Thyroid gland (tissue), 4 donors: Measurements from ENCODE around the gene RNF126. TPM values are rescaled to one million over a fixed set of nuclear protein-coding genes. Genes with fewer than 3 reads are reported as not detected.

Experiments used
- DNase-seq, 2 donors: peaks; one replicate each; pipeline ENCODE4 v3.0.0-alpha.2; 2019
- H3K27ac ChIP-seq, 3 donors: fragments of 200-600 bp; sonication (generic); 1 replicate in 2 of 3; 2 replicates in 1 of 3; pipeline ENCODE4 v1.5.1; 2016 to 2019; ENCODE audit warnings: mild to moderate bottlenecking in 1 of 3, moderate library complexity in 1 of 3
- H3K27me3 ChIP-seq: fragments of 200-600 bp; sonication (generic); one replicate; pipeline ENCODE4 v1.5.1; 2019
- H3K36me3 ChIP-seq, 2 donors: fragments of 200-600 bp; sonication (generic); one replicate each; pipeline ENCODE4 v1.5.1; 2016 to 2019
- H3K4me1 ChIP-seq, 2 donors: fragments of 200-600 bp; sonication (generic); one replicate each; pipeline ENCODE4 v1.5.1; 2017 to 2019
- H3K4me3 ChIP-seq, 3 donors: fragments of 200-600 bp; sonication (generic); replicated peaks in 1 of 3; 1 replicate in 2 of 3; 2 replicates in 1 of 3; pipeline ENCODE4 v1.5.1; 2016; ENCODE audit warnings: mild to moderate bottlenecking in 1 of 3
- H3K9me3 ChIP-seq: fragments of 200-600 bp; sonication (generic); one replicate; pipeline ENCODE4 v1.5.1; 2017
- POLR2A ChIP-seq, 2 donors: fragments of 450-650 bp; IDR thresholded peaks; one replicate each; pipeline ENCODE4 v1.6.1; 2017; ENCODE audit warnings: antibody characterized with exemption in 2 of 2, mild to moderate bottlenecking in 2 of 2, moderate library complexity in 1 of 2
- WGBS, 2 donors: methylation state at CpG; one replicate each; pipeline ENCODE4 v1.1.5; 2017; 5-methylcytosine and 5-hydroxymethylcytosine counted together
- intact Hi-C: fragments of 100-400 bp; cut with DNase I; formaldehyde crosslinking; loops from one replicate; pipeline ENCODE4 v1.15.1; 2023
- total RNA-seq, 4 donors: library from RNA; depleted of rRNA; stranded (reverse); fragments of >200 nt; gene quantifications; one replicate each; pipeline ENCODE4 v1.2.3, GENCODE V29; 2016
- TF ChIP-seq, protein P1 (sequence below), 6 experiments: fragments of 200-600 bp in 3 of 6; fragments of 450-650 bp in 3 of 6; sonication (generic) in 3 of 6; IDR thresholded peaks; one replicate each; pipeline ENCODE4 v1.5.1; 2016 to 2019; ENCODE audit warnings: antibody characterized with exemption in 6 of 6, mild to moderate bottlenecking in 2 of 6, inconsistent platforms in 1 of 6, moderate library complexity in 1 of 6

RNF126 gene
- total RNA-seq, 4 donors from 2014 or later, result 41.4 to 55.5 (median 53.5) TPM

DNA sequence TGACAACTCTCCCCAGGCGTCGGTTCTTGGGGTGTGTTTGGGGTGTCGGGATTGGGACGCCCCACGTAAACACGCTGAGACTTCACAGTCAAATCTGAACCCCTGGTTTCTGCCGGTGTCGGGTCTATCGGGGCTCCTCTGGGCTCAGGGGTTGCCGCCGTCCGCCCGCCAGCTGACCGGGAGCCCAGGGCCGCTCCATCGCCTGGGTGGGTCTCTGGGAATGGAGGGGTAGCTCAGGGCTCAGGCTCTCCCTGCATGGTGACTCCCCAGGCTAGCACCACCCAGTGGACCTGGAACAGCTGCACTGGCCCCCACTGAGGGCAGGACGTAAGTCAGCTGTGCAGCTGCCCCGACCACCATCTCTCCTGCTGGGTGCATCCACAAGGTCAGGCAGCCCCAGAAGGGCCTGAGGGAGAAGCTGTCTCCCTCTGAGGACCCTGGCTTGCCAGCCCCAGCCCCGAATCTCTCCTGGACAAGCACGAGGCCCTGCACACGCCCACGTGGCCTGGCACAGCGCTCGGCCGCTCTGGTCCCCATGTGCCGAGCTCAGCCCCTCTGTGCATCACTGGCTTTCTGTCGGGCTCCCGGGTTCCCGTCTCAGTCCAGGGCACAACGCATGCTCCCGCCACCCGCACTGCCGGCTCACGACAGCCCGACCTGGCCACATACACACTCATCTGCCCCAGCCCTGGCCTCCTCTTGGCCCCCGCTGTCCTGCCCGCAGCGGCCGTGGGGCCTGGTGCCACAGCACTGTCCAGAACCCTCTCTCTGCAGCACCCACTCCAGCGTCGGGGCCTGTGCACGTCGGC is 6.1 kb downstream of the RNF126 start:
- Histone ChIP-seq H3K36me3 (no peaks in the 10 kb centered on the region), H3K27ac (no peak overlapping the region), H3K4me3 (no peak overlapping the region), H3K9me3 (no peaks in the 10 kb centered on the region), H3K4me1 (peaks cover 18 to 30% of the 10 kb centered on the region in 2 donors), H3K27me3 (no peaks in the 10 kb centered on the region)
- intact Hi-C loops, result no loop called here
- no peak for DNase-seq
- 87 to 92% methylated on average over 22 to 30 of the region's 43 CpGs for WGBS, 2 donors
- TF ChIP-seq POLR2A (IDR thresholded peaks at IDR 0.05), result no peak
- TF ChIP-seq, protein P1, sequence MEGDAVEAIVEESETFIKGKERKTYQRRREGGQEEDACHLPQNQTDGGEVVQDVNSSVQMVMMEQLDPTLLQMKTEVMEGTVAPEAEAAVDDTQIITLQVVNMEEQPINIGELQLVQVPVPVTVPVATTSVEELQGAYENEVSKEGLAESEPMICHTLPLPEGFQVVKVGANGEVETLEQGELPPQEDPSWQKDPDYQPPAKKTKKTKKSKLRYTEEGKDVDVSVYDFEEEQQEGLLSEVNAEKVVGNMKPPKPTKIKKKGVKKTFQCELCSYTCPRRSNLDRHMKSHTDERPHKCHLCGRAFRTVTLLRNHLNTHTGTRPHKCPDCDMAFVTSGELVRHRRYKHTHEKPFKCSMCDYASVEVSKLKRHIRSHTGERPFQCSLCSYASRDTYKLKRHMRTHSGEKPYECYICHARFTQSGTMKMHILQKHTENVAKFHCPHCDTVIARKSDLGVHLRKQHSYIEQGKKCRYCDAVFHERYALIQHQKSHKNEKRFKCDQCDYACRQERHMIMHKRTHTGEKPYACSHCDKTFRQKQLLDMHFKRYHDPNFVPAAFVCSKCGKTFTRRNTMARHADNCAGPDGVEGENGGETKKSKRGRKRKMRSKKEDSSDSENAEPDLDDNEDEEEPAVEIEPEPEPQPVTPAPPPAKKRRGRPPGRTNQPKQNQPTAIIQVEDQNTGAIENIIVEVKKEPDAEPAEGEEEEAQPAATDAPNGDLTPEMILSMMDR (IDR thresholded peaks at IDR 0.05), result no peak

DNA sequence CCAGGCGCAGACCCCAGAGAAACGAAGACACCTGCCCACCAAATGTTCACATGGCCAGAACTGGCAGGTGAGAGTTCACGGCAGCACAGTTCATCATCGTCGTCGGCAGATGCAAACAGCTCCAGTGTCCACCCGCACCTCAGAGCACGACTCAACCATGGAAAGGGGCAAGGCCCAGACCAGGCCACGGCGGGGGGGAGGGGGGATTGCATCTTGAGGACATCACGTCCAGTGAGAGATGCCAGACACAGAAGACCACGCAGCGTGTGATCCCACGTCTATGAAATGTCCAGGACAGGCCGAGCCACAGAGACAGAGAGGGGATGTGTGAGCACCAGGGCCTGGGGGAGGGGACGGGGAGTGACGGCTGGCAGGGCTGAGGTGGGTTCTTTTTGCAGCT is 7.3 kb downstream of the RNF126 start:
- DNase-seq, result no peak
- Histone ChIP-seq H3K4me3 (no peak overlapping the region), H3K27ac (no peak overlapping the region), H3K9me3 (no peaks in the 10 kb centered on the region), H3K27me3 (no peaks in the 10 kb centered on the region), H3K36me3 (peaks cover 7 to 10% of the 10 kb centered on the region in 2 donors), H3K4me1 (peaks cover 6 to 17% of the 10 kb centered on the region in 2 donors)
- TF ChIP-seq POLR2A (IDR thresholded peaks at IDR 0.05), result no peak
- TF ChIP-seq, protein P1 (IDR thresholded peaks at IDR 0.05), result no peak
- 81 to 83% methylated on average over 12 to 15 of the region's 17 CpGs for WGBS, 2 donors
- intact Hi-C loops, result no loop called here

DNA sequence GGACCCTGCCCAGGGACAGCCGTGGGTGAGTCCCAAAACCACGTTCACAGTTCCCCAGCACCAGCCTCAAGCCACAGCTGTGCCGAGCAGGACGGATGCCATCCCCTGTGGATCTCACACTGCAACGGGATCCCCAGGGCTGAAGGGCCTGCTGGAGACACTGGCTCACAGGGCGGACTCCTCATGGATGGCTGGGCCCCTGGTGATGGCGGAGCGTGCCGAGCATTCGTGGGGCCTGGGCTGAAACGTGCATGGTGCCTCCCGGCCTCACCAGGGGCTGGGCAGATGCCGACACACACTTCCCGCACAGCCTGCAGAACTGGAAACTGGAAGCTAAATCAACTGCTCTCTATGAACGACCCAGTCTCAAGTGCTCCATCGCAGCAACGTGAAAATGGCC is 9.6 kb downstream of the RNF126 start:
- Histone ChIP-seq H3K4me3 (no peak overlapping the region), H3K4me1 (no peaks in the 10 kb centered on the region), H3K27ac (no peak overlapping the region), H3K36me3 (peaks cover 19 to 28% of the 10 kb centered on the region in 2 donors), H3K27me3 (no peaks in the 10 kb centered on the region), H3K9me3 (no peaks in the 10 kb centered on the region)
- 82 to 86% methylated on average over 6 to 15 of the region's 17 CpGs for WGBS, 2 donors
- TF ChIP-seq POLR2A (IDR thresholded peaks at IDR 0.05), result no peak
- TF ChIP-seq, protein P1 (IDR thresholded peaks at IDR 0.05), result no peak
- DNase-seq, result no peak
- intact Hi-C loops, result no loop called here

DNA sequence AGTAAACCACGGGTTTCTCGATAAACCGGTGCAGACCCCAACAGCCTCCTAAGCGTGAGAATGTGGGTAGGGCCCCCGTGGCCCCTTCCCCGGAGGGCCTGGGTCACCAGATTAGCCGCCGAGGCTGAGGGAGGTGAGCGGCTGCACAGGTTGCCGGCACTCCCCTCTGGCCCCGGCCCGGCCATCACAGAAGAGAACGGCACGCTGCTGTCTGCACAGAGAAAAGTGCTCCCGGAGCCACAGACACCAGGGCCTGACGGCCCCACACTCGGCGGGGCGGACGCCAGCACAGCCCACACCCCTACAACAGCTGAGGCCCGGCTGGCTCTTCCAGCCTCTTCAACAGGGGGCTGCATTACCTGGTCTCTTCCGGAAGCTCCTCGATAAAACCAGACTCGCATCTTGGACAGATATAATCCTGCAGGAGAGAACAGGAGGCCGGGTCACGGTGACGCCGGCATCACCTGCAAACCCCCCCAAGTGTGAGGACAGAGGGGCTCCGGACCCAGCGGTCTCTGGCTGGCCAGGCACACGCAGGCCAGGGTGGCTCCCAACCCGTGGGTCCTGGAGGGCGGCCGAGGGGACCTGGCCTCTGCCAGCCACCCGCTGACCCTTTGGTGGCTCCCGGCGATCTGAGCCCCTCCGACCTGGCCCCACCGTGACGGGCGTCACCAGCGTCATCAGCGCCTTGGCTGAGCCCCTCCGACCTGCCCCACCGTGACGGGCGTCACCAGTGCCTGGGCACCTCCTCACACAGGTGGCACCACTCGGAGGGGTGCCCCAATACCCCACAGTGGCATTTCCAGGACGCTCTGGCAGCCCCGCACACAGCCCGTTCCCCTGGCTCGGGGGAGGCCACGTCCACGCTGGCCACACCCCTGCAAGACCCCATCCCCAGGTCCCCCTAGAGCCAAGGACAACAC is 10.3 kb downstream of the RNF126 start:
- no peak for TF ChIP-seq POLR2A (IDR thresholded peaks at IDR 0.05)
- TF ChIP-seq, protein P1 (IDR thresholded peaks at IDR 0.05), result no peak
- Histone ChIP-seq H3K27me3 (no peaks in the 10 kb centered on the region), H3K4me1 (no peaks in the 10 kb centered on the region), H3K4me3 (no peak overlapping the region), H3K36me3 (peaks cover 26 to 35% of the 10 kb centered on the region in 2 donors), H3K9me3 (no peaks in the 10 kb centered on the region), H3K27ac (no peak overlapping the region)
- 95 to 97% methylated on average over 12 to 43 of the region's 54 CpGs for WGBS, 2 donors
- no peak for DNase-seq
- intact Hi-C loops, result no loop called here
